ENCODE data around the gene HGD.

Gene HGD, protein sequence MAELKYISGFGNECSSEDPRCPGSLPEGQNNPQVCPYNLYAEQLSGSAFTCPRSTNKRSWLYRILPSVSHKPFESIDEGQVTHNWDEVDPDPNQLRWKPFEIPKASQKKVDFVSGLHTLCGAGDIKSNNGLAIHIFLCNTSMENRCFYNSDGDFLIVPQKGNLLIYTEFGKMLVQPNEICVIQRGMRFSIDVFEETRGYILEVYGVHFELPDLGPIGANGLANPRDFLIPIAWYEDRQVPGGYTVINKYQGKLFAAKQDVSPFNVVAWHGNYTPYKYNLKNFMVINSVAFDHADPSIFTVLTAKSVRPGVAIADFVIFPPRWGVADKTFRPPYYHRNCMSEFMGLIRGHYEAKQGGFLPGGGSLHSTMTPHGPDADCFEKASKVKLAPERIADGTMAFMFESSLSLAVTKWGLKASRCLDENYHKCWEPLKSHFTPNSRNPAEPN

DNA sequence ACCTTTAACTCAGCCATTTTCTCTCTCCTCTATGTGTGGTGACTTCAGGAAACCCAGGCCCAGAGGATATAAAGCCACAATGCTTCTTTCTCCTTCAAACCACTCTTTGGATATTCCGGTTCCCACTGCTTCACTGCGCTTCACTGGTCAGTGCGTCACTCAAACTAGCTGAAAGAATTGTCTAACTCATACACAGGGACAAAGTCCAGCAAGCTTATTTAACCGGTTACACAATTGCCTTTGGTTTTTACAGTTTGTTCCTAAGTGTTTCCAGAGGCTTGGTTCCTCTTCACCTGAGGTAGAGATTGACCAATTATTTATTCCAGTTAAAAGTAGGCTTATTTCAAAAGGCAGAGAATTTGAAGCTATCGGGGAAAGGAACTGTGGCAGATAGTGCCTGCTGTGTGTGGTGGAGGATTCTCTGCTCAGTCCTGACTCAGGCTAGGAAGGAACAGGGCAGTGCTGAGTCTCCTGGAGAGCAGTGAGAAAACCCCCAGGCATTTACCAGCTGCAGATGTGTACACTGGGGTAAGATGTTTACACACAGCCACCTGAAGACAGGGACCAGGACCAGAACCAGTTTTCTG, at the start of gene HGD:
HGD (minus strand) TSS at position 145 of the 587 bp plus-strand sequence; CDS start at position 17, 128 bp downstream.
- DNase-seq (ENCODE audit: low read depth in 1 of 2, low spot score in 1 of 2), result no peak

DNA sequence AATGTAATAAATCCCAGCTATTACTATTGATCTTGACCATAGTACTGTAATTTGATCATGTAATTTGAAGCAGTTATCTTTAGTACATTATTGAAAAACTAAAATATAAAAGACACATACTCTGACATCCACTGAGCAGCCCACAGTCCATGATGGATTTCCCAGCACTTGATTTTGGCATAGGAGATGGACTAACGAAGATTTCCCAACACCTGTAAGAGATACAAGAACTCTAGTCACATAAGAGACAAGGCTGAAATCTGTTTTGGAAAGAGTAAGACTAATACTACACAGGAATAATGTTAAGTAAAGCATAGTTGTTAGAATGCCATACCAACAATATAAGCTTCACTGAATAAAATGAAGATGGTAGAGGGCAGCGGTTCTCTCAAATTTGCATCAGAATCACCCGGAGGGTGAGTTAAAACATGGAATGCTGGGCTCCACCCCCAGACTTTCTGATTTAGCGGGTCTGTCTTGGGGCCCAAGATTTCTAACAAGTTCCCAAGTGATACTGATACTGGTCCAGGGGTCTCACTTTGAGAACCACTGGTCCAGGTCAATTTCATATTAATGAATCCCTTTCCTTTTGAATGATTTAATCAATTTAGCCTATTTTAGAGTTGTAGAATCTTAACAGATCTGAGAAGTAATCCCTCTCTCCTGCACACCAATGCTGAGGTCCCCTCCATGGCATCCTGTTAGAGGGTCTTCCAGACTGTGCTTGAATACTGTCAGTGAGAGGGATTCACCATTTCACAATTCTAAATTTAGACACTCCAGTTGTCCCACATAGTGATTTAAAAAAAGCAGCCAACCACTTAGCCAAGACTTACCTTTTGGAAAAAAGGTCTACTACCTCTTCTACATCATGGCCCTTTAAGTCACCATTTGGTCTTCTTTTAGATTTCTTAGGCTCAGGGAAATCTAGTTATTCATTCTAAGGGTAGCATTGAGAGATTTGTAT, 48.8 kb upstream of the HGD start:
- no peak for DNase-seq (ENCODE audit: low read depth in 1 of 2, low spot score in 1 of 2)

DNA sequence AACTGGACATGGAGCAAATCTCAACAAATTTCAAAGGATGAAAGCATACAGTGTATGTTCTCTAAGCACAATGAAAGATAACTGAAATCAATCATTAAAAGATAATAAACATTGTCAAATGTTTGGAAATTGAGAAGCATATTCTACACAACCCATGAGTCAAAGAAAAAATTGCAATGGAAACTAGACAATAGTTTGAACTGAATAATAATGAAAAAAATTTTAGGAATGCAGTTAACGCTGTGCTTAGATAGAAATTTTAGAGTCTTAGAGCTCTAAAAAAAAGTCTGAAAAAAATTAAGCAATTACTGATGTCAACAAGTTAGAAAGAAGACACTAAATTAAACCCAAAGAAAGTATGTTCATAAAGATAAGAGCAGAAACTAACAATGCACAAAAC, 44.8 kb upstream of the HGD start:
- DNase-seq (ENCODE audit: low read depth in 1 of 2, low spot score in 1 of 2), result no peak

DNA sequence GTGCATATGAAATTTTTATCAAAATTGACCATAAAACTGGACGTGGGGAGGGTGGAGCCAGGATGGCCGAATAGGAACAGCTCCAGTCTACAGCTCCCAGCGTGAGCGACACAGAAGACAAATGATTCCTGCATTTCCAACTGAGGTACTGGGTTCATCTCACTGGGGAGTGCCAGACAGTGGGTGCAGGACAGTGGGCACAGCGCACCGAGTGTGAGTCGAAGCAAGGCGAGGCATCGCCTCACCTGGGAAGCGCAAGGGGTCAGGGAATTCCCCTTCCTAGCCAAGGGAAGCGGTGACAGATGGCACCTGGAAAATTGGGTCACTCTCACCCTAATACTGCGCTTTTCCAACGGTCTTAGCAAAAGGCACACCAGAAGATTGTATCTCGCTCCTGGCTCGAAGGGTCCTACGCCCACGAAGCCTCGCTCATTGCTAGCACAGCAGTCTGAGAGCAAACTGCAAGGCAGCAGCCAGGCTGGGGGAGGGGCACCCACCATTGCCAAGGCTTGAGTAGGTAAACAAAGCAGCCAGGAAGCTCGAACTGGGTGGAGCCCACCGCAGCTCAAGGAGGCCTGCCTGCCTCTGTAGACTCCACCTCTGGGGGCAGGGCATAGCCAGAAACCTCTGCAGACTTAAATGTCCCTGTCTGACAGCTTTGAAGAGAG, 37.3 kb upstream of the HGD start:
- peak; percentile 29 to 56 for DNase-seq (ENCODE audit: low read depth in 1 of 2, low spot score in 1 of 2)

DNA sequence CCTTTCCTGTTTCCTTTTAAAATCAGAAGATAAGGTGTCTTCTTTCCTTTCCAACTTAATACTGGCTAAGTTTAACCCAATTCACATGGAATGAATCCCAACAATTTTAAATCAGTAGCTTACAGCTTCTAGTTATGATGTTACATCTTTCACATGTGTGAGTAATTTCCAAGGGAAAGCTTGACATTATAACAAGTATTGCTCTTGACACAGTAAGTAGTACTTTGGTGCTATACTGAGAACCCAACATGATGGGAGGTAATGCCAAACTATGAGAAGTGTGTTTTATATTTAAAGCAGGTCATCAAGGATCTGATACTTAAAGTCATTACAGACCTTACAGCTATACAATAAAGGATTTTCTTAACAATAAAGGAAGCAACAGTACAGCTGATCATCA, 31.2 kb upstream of the HGD start:
- DNase-seq (ENCODE audit: low read depth in 1 of 2, low spot score in 1 of 2), result no peak

DNA sequence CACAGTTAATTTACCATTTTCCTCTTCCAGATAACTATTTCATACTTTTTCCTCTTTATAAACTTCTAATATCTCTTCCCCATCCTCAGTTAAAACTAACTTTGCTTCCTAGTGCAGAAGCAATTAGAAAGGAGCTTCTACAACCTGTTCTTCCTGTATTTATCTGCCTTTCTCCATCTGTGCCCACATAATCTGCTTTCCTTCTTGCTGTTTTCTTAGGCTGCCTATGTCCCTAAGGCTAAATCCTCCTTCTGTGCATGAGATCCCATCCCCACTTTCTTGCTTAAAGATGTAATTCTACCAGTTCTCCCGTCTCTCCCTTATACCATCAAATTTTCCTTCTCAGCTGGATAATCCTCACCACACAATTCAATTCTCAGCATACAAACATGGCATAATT, 28.3 kb upstream of the HGD start:
- DNase-seq (ENCODE audit: low read depth in 1 of 2, low spot score in 1 of 2), result no peak

DNA sequence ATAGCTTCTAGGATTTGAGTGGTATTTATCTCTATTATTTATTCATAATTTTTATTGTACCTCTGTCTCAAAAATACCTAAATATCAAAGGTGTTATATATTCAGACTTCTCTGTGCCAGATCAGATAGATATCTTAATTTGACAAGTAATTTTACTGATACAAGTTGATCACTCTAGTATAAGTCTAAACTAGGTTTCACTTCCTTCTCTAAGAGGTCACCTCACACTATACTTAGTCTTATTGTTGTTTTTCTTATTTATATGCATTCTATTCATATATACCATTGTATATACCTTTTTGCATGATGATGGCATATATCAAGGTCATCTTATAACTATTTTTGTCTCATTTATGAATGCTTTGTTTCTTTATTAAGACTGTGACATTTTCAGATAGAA, 26.4 kb upstream of the HGD start:
- no peak for DNase-seq (ENCODE audit: low read depth in 1 of 2, low spot score in 1 of 2)

DNA sequence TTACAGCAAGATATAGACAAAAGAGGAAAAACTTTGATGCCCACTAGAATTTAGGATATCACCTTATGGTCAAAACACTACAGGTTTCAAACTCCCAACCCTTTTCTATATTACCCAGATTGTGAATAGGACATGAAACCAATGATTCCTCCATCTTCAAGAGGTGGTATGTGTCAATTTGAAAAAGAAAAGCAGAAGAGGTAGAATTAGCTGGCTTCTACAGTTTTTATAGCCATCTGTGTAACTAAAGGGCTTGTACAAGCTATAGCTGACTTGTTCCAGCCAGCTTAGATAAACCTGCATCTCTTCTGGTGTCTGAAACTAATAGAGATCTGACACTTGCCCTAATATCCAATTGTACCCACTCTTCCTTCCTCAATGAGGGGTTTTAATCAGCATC, 24.9 kb upstream of the HGD start:
- DNase-seq (ENCODE audit: low read depth in 1 of 2, low spot score in 1 of 2), result no peak

DNA sequence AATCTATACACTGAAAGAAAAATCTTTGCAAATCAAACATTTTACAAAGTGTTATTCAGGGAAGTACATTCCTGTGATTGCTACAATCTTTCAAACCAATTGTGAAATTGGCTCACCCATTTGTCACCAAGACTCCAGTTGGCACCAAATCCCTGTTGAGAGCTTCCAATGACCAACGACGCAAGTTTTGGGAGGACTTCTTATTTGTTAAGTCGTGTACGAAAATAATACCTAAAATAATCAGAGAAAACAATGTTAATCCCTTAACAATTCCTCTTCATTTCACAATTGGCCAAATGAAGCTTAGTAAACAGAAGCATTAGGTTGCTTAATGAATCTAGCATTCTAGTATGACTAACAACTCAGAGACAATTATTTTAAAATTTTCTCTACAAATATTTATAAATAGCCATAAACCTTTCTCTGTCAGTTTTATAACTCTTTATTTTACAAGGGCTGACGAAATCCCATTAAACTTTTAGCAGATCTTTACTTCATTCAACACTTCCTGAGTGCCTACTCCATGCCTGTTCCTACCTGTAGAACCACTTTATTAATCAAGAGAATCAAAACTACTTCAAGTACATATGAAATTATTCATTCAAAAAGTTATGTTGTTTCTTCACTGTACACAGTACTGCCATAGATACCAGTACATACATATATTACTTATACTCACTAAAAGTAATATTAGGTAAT, 24.0 kb upstream of the HGD start:
- no peak for DNase-seq (ENCODE audit: low read depth in 1 of 2, low spot score in 1 of 2)

DNA sequence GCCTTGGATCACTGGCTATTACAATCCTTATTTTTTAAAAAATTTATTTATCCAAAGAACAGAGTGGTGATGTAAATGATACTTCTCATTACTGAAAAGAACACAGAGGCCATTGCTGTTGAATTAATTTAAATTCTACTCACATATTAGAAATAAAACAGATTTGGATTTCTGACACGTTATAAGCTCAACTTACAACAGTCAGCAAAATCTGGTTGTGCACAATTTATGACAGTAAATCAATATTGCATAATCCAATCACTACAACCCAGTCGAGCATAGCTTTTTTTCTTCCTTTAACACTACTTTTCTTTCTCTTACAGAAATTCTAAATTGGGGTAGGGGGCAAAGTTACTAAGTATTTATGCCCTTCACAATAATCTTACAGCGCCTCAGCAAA, 17.3 kb upstream of the HGD start:
- DNase-seq (ENCODE audit: low read depth in 1 of 2, low spot score in 1 of 2), result no peak

DNA sequence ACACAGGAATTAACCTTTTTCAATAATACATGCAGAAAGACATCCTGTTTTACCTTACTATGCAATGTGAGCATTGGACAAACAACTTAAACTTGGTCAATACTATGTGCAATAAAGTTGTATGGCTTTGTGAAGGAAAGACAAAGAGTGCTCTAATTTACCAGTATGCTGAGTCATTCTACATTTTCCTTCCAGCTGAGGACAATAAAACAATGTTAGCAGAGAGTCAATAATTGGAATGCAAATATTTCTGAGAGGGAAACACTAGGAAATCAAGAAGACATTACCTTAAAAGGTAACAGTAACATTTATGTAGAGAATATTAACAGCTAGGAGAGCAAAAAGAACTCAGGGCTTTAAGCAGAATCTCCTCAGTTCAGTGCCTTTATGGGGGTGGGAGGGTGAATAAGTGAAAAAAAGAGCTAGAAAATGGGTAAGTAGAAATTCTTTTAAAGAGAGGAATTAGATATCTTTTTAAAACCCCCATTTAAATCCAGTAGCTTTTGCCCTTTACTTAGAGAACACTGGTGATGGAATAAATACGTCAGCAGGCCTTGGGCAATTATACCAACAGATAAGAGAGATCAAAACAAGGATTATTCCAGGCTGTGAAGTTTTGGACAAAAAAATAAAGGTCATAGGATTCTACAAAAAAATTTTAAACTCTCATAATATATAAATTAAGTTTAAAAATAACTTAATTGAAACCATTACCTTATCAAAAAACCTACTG, 11.6 kb upstream of the HGD start:
- no peak for DNase-seq (ENCODE audit: low read depth in 1 of 2, low spot score in 1 of 2)

DNA sequence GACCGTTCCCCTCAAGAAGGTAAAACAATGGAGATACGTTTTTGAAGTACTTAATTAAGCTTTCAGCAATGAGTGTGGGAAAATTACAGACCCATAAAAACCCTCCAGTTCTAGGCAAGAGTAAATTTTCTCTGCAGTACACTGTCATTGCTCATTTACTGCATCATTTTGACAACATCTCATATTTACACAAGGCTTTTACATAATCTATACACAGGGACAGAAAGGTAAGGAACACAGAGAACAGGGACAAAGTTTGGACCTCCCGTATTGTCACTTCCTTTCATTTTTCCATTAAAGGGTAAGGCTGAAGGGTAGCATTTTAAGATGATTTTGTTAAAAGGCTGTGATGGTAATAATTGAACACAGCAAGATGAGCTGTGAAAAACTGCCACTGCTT, 7.4 kb upstream of the HGD start:
- DNase-seq (ENCODE audit: low read depth in 1 of 2, low spot score in 1 of 2), result no peak

DNA sequence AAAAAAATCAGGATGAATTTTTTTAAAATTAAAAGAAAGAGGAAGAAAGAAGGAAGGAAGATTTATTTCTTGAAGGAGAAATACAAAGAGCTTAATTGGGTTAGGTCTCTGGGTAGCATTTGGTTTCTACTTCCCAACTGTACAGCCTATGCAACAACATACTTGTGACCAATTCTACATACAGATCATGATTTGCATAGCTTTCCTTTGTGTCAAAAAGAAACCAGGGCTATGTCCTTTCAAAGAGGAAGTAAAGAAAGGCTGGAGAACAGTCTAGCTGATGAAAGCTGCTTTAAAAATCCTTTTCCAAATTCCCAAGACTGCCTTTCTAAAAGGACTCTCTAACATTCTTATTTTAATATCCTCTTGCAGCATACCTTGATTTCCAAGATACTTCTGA, 6.1 kb upstream of the HGD start:
- DNase-seq (ENCODE audit: low read depth in 1 of 2, low spot score in 1 of 2), result no peak

DNA sequence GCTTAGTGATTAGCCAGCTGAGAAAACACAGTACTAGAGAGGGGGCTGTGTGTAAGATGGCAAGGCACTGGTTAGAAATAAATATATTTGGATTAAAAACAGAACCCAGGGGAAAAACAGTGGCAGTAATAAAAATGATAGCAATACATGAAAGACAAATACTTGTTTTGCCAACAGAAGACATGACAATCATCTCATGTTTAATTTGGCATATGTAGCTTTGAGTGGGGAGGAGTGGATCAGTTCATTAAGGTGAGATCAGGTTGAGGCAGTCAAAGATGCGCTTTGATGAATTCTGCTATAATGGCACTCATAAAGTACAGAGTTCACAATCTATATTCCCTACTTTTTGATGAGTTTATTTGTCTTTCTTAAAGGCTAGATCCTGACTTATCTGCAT, 3.4 kb upstream of the HGD start:
- DNase-seq (ENCODE audit: low read depth in 1 of 2, low spot score in 1 of 2), result no peak

DNA sequence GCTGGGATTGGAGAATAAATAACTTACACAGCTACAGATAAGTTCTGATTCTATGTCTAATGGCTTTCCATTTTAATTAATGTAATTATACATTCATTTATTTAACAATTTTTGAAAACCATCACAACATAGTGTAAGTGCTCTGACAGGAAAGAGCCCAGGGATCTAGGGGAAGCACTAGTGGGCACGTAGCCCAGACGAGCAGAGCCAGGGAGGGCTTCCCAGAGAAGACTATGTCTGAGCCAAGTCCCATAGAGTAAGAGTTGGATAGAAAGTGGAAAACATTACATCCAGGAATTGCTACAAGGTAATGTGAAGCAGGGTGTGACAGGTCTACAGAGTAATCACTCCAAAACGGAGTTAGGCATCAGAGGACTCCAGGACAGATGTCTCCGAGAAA, 2.9 kb upstream of the HGD start:
- DNase-seq (ENCODE audit: low read depth in 1 of 2, low spot score in 1 of 2), result no peak

DNA sequence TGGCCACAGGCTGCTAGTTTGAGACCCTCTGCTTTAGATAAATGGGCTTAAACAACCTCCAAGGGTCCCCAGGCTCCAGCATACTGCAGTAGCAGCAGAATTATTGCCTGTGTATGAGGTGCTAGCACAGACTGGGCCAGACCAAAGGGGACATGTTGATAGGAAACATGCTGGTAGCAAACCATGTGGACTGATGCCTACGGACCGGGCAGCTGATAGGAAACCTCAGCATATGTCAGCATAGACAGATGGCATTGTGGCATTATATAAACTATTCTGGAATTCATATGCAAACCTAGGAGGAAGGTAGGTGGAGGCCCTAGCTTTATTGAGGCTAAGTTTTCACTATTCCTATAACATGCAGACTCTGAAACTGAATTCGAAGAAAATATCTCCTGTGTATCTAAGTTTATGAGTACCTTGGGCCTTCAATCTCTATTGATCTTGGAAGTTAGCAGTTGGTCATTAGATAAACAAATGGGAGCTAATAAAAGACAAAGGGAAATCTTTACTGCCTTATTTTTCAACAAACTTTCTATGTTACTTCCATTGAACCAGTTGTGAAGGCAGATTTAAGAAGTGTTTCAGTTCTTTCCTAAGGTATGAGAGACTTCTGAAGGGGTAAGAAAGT, 1.7 kb upstream of the HGD start:
- DNase-seq (ENCODE audit: low read depth in 1 of 2, low spot score in 1 of 2), result no peak

DNA sequence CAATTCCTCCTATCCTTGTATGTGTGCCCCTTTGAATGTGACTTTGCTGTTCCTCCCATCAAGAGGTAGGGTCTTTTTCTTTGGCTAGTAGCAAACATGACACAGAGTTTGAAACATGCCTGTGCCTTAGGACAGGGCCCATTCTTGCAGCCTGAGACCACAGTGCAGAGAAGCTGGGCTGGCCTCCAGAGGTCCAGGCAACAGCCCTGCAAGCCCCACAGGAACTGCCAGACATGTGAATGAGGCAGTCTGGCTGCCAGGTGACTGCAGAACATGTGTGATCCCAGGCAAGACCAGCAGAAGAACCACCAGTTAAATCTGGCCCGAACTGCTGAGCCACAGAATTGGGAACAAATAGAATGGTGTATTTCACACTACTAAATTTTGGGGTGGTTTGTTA, 1.2 kb upstream of the HGD start:
- DNase-seq (ENCODE audit: low read depth in 1 of 2, low spot score in 1 of 2), result no peak

DNA sequence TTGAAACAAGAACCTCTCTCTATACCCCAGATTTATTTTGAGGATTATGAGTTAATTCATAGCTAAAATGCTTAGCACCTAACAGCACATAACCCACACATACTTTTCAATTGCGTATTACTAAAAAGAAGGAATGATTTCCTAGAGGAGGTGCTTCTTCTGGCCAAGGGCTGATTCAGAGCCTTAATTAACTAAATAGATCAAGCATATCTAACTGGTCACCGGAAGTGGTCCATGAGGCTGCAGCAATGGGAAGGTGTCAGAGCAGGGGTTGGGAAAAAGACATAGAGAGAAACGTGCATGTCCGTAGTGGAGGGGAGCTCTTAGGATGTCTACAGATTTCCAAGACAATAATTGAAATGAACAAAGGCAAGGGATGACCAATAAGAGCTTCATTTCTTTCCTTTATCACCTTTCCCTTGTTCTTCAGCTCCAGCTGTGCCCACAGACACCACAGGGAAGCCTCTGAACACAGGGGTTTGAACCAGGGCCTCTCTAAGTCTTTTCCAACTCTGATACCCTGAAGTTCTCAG, 467 bp downstream of the HGD start:
- no peak for DNase-seq (ENCODE audit: low read depth in 1 of 2, low spot score in 1 of 2)

DNA sequence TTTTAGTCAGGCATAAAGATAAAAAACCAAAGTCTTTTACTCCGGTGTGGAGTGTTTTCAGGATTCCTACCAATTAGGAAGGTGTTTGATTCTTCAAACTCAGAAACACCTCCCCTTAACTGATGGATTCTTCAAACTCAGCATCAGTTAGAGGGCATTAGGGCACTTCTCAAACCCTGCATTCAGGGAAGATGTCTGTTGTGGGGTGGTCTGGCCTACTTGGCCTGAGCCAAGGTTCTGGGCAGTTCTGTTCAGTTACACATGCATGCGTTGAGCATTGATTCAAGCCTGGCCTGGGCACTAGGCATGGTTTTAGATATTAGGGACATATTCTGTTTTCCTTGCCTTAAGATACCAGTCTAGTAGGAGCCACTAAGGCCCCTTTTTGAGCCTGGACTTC, 1.0 kb downstream of the HGD start:
- no peak for DNase-seq (ENCODE audit: low read depth in 1 of 2, low spot score in 1 of 2)

Measured in stimulated activated CD4-positive, alpha-beta T cell treated with anti-CD3 and anti-CD28 coated beads, Interleukin-15, amount 100 ng/mL, for 1 hour (primary cell).